CD4-positive, CD25-positive, alpha-beta regulatory T cell (primary cell): ENCODE measurements around the gene CD99L2. TPM values are rescaled to one million over a fixed set of nuclear protein-coding genes. Genes with fewer than 3 reads are reported as not detected.

ENCODE experiments used
- ATAC-seq, 2 donors: fragments of 150-1000 bp; cut with Tn5 transposase; one replicate each; pipeline ENCODE4 v1.10.0; 2021; ENCODE audit warnings: low read depth in 2 of 2, moderate number of reproducible peaks in 2 of 2, moderate library complexity in 1 of 2
- DNase-seq, 3 donors: peaks; one replicate each; pipeline versions ENCODE4 v3.0.0 to v3.0.0-alpha.2; 2012 to 2022; ENCODE audit warnings: mixed read lengths in 1 of 3
- H3K27ac ChIP-seq: one replicate; pipeline ENCODE4 v1.7.0; 2013; ENCODE audit warnings: mild to moderate bottlenecking, low read length; ENCODE audit not compliant: insufficient read depth, poor library complexity, severe bottlenecking
- H3K27me3 ChIP-seq: one replicate; pipeline ENCODE4 v1.7.0; 2013; ENCODE audit warnings: low read length; ENCODE audit not compliant: control insufficient read depth, insufficient read depth
- H3K36me3 ChIP-seq: one replicate; pipeline ENCODE4 v1.7.0; 2013; ENCODE audit warnings: mild to moderate bottlenecking, low read length, moderate library complexity; ENCODE audit not compliant: control insufficient read depth, insufficient read depth
- H3K4me1 ChIP-seq: 2 replicates; pipeline ENCODE4 v1.7.0; 2013; ENCODE audit warnings: mild to moderate bottlenecking, low read length; ENCODE audit not compliant: insufficient read depth, control insufficient read depth, poor library complexity, severe bottlenecking
- H3K4me3 ChIP-seq: one replicate; pipeline ENCODE4 v1.7.0; 2013; ENCODE audit warnings: low read depth, mild to moderate bottlenecking, low read length, moderate library complexity
- H3K9me3 ChIP-seq, 2 experiments: 1 replicate in 1 of 2; 2 replicates in 1 of 2; pipeline ENCODE4 v1.7.0; 2013; ENCODE audit warnings: low read length in 2 of 2, mild to moderate bottlenecking in 1 of 2, moderate library complexity in 1 of 2; ENCODE audit not compliant: control insufficient read depth in 2 of 2
- H3K27ac Mint-ChIP-seq, 3 donors: one replicate each; pipeline ENCODE4 v1.8.0; 2020 to 2022; ENCODE audit warnings: mild to moderate bottlenecking in 3 of 3, mixed read lengths in 3 of 3, moderate library complexity in 2 of 3
- H3K27me3 Mint-ChIP-seq: one replicate; pipeline ENCODE4 v1.8.0; 2022; ENCODE audit warnings: mild to moderate bottlenecking, mixed read lengths
- H3K36me3 Mint-ChIP-seq: one replicate; pipeline ENCODE4 v1.8.0; 2020; ENCODE audit warnings: mixed read lengths
- H3K4me1 Mint-ChIP-seq, 4 donors: one replicate each; pipeline ENCODE4 v1.8.0; 2020 to 2022; ENCODE audit warnings: mixed read lengths in 4 of 4, mild to moderate bottlenecking in 1 of 4
- H3K4me3 Mint-ChIP-seq, 4 donors: one replicate each; pipeline ENCODE4 v1.8.0; 2020 to 2022; ENCODE audit warnings: mild to moderate bottlenecking in 4 of 4, mixed read lengths in 4 of 4, moderate library complexity in 3 of 4
- H3K9me3 Mint-ChIP-seq, 7 donors: one replicate each; pipeline ENCODE4 v1.8.0; 2020 to 2022; ENCODE audit warnings: mixed read lengths in 7 of 7, mild to moderate bottlenecking in 3 of 7, moderate library complexity in 2 of 7
- polyA plus RNA-seq, 4 donors: library from polyadenylated mRNA; unstranded; fragments of 300-500 nt; fragmentation: Illumina TruSeq; gene quantifications; one replicate each; pipeline ENCODE4 v1.2.3, GENCODE V29; 2021
- total RNA-seq: library from RNA; stranded (reverse); gene quantifications from one replicate; pipeline ENCODE4 v1.2.3, GENCODE V29; 2022

The CD99L2 gene
- total and polyA plus RNA-seq, 5 donors from 2014 or later, result 14.3 to 18.6 (median 14.7) TPM

DNA sequence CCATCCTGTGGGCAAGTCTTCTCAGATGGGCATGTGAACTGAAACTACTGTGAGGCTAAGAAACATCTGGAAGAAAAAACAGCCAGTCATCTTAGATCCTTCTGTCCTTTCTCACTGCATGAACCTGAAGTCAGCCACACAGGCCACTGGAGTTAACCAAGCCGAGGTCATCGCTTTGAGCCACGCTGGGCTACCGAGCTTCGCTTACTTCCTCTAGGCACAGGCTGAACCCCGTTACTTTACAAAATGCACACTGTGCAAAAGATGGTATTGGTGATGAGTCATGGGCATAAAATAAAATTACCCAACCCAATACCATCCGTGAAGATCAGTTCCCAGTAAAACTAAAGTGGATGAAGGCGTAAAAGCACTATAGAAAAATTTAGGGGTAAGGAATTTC is 119.1 kb downstream of the CD99L2 start:
- peaks cover 0 to 2% (median 0%) of the 10 kb centered on the region in 4 donors for H3K4me1 Mint-ChIP-seq

DNA sequence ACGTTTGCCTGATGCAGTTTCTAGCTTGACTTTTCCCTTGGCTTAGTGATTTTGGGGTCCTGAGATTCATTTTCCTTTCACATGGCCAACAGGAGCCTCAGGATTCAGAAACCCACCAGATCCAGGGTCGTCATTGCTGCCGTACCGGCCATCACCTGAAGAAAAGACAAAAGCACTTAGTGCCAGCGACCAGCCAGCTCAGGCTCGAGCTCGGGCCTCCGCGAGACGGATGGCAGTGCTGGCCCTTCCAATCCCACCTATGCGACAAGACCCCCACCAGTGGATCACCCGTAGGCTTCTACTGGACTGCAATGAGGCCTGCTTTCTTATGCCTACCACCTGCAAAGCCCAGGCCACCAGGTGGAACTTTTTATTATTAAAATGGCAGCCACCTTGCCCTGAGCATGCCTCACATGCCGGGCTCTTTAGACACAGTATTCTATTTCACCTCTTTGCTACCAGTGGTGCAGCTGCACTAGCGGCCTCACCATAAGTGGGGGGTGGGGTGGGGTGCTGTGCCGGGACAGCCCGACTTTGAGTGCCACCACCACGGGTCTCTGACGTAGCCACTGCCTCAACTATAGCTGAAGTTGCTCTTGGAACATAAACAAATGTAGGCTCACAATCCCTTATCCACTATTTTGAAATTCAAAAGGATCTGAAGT is 121.0 kb downstream of the CD99L2 start:
- Histone ChIP-seq H3K9me3 (no peaks in the 10 kb centered on the region), H3K27me3 (no peaks in the 10 kb centered on the region), H3K4me3 (no peak overlapping the region), H3K27ac (no peak overlapping the region), H3K36me3 (no peaks in the 10 kb centered on the region), H3K4me1 (no peaks in the 10 kb centered on the region)
- Mint-ChIP-seq H3K27me3 (no peaks in the 10 kb centered on the region), H3K4me1 (peaks cover 0 to 2% (median 0%) of the 10 kb centered on the region in 4 donors), H3K27ac (no peak overlapping the region), H3K4me3 (no peak overlapping the region), H3K36me3 (peaks cover 11% of the 10 kb centered on the region), H3K9me3 (no peaks in the 10 kb centered on the region)
- no peak for DNase-seq
- ATAC-seq, result no peak

More for the DNA sequence above, 119.1 kb downstream of the CD99L2 start:
- no peaks in the 10 kb centered on the region for H3K27me3 Mint-ChIP-seq
- no peaks in the 10 kb centered on the region for H3K27me3 ChIP-seq
- H3K27ac Mint-ChIP-seq, result peak overlapping the region in 1 of 3 donors; percentile 17
- DNase-seq (no peak), ATAC-seq (no peak)
- no peaks in the 10 kb centered on the region for H3K4me1 ChIP-seq
- H3K4me3 ChIP-seq, result no peak overlapping the region
- peaks cover 11% of the 10 kb centered on the region for H3K36me3 Mint-ChIP-seq
- no peaks in the 10 kb centered on the region for H3K9me3 Mint-ChIP-seq
- no peak overlapping the region for H3K27ac ChIP-seq
- H3K9me3 ChIP-seq, result no peaks in the 10 kb centered on the region
- H3K4me3 Mint-ChIP-seq, result no peak overlapping the region
- H3K36me3 ChIP-seq, result no peaks in the 10 kb centered on the region

DNA sequence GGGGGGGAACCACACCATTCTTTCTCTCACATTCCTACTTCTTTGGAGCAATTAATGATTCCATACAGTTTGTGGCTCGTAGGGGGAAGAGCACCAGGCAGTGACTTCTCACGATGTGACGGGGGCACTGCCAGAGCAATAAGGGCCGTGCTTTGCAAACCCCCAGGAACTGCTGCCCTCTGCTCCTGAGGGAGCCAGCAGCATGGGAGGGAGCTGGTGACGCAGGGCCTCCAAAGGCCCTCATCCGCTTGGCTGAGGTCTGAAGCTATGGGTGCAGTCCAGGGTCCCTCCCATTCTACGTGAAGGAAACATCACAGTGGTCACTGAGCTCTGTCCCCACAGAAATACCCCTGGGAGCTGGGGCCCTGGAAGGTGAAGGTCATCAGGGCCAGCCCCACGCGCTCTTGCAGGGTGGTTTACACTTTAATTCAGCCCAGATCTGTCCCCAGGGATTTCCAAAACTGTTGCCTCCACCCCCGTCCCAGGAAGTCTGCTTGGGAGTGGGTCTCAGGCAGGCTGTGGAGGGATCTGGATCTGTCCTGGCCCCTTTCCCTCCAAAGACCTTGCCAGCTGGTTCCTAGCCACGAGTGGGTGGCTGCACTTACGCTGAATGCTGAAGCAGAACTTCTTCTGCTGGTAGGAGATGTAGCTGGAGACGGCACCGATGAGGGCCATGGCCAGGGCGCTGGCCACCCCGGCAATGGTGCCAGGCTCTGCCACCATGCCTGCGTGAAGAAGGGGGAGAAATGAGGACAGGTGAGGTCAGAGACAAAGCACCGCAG is 122.7 kb downstream of the CD99L2 start:
- H3K4me3 ChIP-seq, result no peak overlapping the region
- H3K4me1 ChIP-seq, result no peaks in the 10 kb centered on the region
- H3K9me3 Mint-ChIP-seq, result no peaks in the 10 kb centered on the region
- DNase-seq (no peak), ATAC-seq (no peak)
- H3K27me3 Mint-ChIP-seq, result no peaks in the 10 kb centered on the region
- no peak overlapping the region for H3K27ac ChIP-seq
- H3K27ac Mint-ChIP-seq, result peak overlapping the region in 1 of 3 donors; percentile 38
- no peak overlapping the region for H3K4me3 Mint-ChIP-seq
- no peaks in the 10 kb centered on the region for H3K9me3 ChIP-seq
- H3K27me3 ChIP-seq, result no peaks in the 10 kb centered on the region
- peaks cover 11% of the 10 kb centered on the region for H3K36me3 Mint-ChIP-seq
- no peaks in the 10 kb centered on the region for H3K36me3 ChIP-seq
- H3K4me1 Mint-ChIP-seq, result peaks cover 0 to 3% (median 0%) of the 10 kb centered on the region in 4 donors

DNA sequence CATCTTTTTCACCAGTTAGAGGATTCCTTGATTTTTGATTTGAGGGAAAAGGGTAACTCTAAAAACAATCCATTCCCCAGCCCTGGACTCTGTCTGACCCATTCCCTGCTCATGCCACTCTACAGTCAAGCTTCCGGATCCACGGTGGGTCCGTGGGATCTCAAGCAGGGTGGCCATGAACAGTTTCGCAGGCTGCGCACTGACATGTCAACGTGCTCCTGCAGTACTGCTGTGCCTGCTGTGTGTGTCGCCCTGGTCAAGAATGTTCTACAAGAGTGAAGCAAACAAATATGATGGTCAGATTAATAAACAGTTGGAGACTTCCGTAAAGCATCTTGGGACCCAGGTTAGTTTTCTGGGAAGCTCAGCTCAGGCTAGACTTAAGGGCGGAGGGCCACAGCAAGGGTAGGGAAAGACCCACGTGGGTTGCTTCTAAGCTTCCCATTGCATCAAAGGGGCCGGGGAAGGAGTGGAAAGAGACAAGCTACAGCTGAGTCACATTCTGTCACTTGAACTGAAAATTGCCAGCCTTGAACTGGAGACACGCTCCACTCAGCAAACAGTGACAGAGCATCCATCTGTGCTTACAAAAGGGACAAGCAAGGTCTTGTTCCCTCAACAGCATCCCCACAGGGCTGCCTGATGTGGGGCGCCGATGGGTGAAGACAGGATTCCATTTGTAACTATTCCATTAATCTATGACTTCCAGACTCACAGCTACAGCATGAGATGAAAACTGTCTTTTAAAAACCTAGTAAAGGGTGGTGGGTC is 123.5 kb downstream of the CD99L2 start:
- peaks cover 0 to 3% (median 0%) of the 10 kb centered on the region in 4 donors for H3K4me1 Mint-ChIP-seq
- no peak overlapping the region for H3K27ac Mint-ChIP-seq
- H3K4me3 Mint-ChIP-seq, result no peak overlapping the region

DNA sequence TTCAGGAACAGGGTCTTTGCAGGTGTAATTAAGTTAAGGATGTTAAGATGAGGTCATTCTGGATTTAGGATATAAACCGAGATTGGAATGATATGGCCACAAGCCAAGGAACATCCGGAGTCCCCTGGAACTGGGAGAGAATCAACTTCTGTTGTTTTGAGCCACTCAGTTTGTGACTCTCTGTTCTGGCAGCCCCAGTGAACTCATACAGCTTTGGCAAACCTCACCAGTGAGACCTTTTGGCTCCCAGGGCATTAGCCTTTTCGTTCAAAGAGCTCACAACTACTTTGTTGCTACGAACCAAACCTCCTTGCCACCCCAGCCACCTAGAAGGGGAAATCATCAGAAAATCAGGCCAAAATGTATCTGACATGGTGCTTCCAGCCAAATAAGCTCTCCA is 124.8 kb downstream of the CD99L2 start:
- Histone ChIP-seq H3K27me3 (no peaks in the 10 kb centered on the region), H3K27ac (no peak overlapping the region), H3K9me3 (no peaks in the 10 kb centered on the region), H3K36me3 (no peaks in the 10 kb centered on the region), H3K4me1 (no peaks in the 10 kb centered on the region), H3K4me3 (no peak overlapping the region)
- no peak overlapping the region for H3K4me3 Mint-ChIP-seq
- no peak overlapping the region for H3K27ac Mint-ChIP-seq
- ATAC-seq, result no peak
- H3K27me3 Mint-ChIP-seq, result no peaks in the 10 kb centered on the region
- H3K36me3 Mint-ChIP-seq, result peaks cover 11% of the 10 kb centered on the region
- H3K9me3 Mint-ChIP-seq, result no peaks in the 10 kb centered on the region
- peaks cover 0 to 3% (median 0%) of the 10 kb centered on the region in 4 donors for H3K4me1 Mint-ChIP-seq
- no peak for DNase-seq

More for the DNA sequence above, 123.5 kb downstream of the CD99L2 start:
- Histone ChIP-seq H3K27ac (no peak overlapping the region), H3K36me3 (no peaks in the 10 kb centered on the region), H3K4me1 (no peaks in the 10 kb centered on the region), H3K4me3 (no peak overlapping the region), H3K9me3 (no peaks in the 10 kb centered on the region), H3K27me3 (no peaks in the 10 kb centered on the region)
- Mint-ChIP-seq H3K9me3 (no peaks in the 10 kb centered on the region), H3K36me3 (peaks cover 11% of the 10 kb centered on the region), H3K27me3 (no peaks in the 10 kb centered on the region)
- DNase-seq (no peak), ATAC-seq (no peak)

DNA sequence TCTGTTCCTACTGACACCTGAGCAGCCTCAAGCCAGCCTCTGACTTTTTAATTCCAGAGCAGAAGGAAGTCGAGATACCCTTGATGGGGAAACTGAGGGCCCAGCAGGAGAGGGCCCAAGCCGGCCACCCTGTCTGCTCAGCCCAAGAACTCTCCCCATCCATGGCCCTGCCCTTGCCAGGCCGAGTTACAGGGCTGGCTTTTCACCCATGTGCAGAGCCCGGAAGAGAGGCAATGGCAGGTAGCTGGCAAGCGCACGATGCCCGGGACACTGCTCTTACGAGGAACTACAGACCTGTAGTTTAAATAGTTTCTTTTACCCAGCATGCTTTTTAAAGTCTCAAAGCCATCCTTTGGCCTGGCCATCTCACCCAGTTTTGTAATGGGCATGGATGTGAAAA is 125.4 kb downstream of the CD99L2 start:
- no peak for ATAC-seq
- no peaks in the 10 kb centered on the region for H3K9me3 Mint-ChIP-seq

DNA sequence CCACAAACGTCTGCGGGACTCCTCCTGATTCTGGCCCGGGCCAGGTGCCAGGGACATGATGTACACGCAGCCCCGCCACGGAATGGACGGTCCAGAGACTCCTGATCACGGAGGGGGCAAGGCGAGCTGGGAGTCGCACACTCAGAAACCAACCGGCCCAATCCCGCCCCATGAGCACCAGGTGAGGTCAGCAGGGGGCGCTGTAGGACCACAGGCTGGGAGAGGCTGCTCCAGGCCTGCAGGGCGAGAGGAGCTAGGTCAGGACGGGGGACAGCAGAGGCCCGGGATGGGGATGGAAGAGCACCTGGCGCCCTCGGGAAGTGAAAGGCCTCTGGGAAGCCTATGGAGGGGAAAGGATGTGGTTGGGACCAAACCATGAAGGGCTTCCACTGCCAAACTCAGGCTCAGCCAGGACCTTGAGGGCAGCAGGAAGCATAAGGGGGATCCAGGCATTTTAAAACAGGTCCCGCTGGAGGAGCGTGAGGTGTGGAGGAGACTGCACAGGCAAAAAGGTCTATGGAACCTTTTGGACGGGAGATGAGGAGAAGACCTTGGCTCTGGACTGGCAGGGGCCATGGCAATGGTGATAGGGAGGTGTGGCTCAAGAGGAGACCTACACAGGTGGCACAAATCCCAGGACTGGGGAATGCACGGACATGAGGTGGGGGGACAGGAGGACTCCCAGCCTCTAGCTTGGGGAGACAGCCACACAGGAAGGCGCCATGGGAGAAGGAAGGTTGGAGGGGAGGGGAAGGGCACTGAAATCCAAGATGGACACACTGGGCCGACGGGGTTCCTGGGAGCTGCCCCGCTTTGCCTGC is 126.1 kb downstream of the CD99L2 start:
- no peak overlapping the region for H3K27ac ChIP-seq
- no peaks in the 10 kb centered on the region for H3K9me3 Mint-ChIP-seq
- H3K9me3 ChIP-seq, result no peaks in the 10 kb centered on the region
- H3K36me3 Mint-ChIP-seq, result peaks cover 11% of the 10 kb centered on the region
- peak; percentile 56 to 74 for ATAC-seq
- H3K4me1 Mint-ChIP-seq, result peaks cover 0 to 3% (median 0%) of the 10 kb centered on the region in 4 donors
- H3K36me3 ChIP-seq, result no peaks in the 10 kb centered on the region
- H3K4me3 ChIP-seq, result no peak overlapping the region
- DNase-seq, result peak; percentile 46 to 67 (median 51)
- no peaks in the 10 kb centered on the region for H3K27me3 ChIP-seq
- no peak overlapping the region for H3K4me3 Mint-ChIP-seq
- no peak overlapping the region for H3K27ac Mint-ChIP-seq
- H3K4me1 ChIP-seq, result no peaks in the 10 kb centered on the region
- no peaks in the 10 kb centered on the region for H3K27me3 Mint-ChIP-seq

More for the DNA sequence above, 125.4 kb downstream of the CD99L2 start:
- Mint-ChIP-seq H3K4me1 (peaks cover 0 to 3% (median 0%) of the 10 kb centered on the region in 4 donors), H3K27me3 (no peaks in the 10 kb centered on the region), H3K4me3 (no peak overlapping the region), H3K36me3 (peaks cover 11% of the 10 kb centered on the region), H3K27ac (no peak overlapping the region)
- Histone ChIP-seq H3K9me3 (no peaks in the 10 kb centered on the region), H3K27me3 (no peaks in the 10 kb centered on the region), H3K36me3 (no peaks in the 10 kb centered on the region), H3K27ac (no peak overlapping the region), H3K4me3 (no peak overlapping the region), H3K4me1 (no peaks in the 10 kb centered on the region)
- no peak for DNase-seq
